ENCODE data around the gene GPX5.

The GPX5 gene

DNA sequence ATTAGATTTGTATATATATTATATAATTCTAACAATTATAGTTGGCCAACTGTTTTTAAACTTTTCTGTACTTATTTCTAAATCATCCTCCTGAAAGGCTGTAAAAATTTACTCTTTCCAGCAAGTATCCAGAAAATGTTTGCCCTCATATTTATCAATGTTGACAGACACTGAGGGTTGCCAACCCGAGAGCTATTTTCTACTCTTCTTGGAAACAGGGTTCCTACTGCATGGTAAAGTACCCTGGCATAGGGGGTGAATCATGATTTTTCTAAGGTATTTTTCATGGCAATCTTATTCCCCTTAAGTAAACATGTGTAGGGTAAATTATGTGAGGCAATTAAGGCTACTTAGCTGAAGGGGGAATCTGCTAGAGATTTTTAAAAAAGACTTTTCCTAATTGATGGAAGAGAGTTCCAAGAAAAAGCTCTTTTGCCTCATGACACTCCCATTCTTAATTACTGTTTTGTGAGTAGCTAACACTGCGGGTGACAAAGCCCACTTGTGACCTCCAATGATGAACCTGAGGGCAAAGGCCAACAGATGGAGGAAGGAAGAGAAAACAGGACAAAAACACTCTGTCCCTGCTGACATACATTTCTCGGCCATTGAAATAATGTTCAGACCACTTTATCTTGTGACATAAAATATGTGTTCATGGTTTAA is 37.9 kb downstream of the GPX5 start:
- no peak for DNase-seq

DNA sequence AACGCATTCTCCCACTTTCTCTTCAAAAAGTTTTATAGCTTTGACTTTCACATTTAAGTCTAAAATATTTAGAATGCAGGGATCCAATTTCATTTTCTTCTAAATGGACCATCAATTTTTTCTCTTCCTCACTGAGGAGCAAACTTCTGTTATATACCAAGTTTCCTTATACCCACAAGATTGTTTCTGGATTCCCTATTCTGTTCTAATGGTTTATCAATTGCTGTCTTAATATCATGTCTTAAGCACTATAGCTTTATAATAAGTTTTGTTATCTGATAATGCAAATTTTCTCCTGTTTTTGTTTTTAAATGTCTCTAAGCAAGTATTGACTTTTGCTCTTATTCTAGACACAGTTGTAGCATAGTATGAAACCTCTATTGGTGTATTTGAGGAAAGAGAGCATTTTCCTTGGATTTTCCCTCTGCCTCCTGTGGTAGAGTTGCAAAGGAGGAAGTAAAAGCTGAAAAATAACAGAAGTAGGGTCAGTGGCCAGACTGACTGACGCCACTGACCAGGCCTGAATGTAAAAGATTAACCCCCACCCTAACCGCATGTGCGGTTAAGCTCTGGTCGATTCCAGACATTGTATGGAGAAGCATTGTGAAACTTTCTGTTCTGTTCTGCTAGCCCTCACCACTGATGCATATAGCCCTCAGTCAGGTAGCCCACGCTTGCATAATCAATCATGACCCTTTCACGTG is 40.3 kb downstream of the GPX5 start:
- DNase-seq = no peak

DNA sequence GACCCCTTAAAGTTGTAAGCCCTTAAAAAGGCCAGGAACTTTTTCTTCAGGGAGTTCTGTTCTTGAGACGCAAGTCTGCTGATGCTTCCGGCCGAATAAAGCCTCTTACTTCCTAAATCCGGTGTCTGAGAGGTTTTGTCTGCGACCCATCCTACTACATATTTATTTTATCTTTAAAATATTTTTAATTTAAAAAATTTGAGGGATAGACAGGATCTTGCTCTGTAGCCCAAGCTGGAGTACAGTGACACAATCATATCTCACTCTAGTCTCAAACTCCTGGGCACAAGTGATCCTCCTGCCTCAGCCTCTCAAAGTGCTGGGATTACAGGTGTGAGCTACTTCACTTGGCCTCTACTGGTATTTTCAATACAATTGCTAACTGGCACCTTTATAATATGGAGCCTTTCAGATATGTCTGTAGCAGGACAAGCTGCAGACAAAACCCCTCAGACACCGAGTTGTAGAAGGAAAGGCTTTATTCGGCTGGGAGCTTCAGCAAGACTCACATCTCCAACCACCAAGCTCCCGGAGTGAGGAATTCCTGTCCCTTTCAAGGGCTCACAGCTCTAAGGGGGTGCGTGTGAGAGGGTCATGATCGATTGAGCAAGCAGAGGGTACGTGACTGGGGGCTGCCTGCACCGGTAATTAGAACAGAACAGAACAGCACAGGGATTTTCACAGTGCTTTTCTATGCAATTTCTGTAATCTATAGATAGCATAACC is 41.0 kb downstream of the GPX5 start:
- DNase-seq = no peak

DNA sequence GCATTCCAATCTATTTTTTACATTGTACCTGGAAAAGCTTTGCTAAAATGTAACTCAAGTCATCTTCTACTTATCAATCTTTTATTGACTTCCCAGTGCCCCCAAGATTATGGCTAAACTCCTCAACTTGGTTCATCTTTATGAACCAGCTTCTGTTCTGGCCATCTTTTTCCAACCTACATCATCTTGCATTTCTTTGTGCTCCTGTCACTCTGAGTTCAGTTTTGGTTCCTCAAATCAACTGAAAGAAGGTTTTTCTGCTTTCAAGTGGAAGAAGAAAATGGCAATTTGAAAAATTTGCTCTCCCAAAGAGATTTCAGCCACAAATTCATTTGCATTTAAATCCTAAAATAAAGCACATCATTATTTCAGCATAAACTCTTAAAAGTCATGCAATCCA is 41.8 kb downstream of the GPX5 start:
- DNase-seq = no peak

DNA sequence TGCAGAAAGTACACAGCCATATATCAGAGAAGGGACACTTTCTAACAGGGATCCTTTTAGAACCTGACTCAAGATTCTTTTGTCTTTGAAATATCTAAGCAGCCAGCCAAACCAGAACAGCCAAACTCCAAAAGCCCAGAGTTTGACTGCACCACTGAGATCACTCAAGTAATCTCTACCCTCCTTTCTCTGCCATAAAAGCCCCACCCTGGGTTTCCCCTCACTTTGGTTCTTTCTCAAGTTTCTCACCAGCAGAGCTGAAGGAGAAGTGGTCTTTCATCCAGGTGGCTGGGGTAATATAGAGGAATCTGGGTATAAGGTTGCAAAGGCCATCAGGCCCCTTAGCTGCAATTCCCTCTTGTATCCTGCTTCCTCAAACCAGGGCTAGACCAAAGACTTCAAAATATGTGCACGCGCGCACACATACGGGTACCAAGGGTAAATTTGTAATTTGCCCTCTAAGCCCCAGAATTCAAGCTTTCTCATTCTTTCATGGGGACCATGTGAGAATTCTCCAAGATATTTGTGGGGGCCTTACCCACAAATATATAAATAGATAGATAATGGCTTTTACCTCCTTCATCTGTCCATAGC is 42.9 kb downstream of the GPX5 start:
- no peak for DNase-seq

DNA sequence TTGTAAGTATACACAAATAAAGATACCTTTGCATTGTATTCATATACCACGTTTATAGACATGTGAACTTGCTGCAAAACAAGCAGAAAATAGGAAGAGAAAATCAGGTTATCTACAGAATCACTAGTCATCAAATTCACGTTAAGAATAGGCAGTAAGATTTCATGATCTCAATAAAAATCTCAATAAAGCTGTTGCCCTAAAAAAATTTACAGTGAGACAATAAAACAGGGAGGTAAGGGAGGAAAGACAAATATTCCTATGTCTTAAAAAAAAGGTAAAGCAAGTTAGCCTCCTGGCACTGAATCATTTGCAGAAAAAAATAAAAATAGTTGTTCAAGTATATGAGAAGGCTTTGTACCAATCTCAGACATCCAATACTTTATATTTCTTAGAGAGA is 44.1 kb downstream of the GPX5 start:
- DNase-seq = no peak

DNA sequence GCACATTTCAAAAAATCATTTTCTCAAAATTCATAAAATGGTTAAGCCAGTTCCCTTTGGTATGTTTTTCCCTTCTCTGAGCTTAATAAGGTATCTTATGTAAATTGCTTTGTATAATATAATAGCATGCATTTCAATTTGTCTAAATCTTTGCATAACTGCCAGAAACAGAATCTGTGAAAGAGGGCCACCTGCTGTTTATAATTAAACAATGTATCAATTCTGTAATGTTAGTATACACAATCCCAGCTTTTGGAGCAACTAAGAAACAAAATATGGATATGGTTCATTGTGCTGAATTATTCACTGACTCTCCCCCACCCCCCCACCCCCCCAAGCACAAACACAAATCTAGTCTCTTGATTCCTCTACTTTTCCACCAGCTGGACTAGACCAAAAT is 54.8 kb downstream of the GPX5 start:
- no peak for DNase-seq

DNA sequence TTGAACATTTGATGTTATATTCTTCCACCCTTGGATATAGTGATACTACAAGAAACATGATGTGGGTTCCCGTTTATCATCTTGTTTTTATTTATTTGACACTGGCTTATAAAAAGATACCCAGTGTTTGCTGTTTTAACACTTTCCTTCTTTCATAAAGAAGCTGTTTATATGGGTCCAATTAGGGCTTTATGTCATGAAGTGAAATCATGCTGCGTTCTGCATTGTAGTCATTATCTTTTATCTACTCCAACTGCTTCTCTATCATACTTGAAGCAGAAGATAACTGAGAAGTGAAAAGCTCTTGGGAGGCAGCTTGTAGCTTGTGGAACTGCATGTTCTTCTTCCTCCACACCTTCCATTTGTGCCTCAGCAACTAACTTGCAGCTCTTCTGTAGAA is 57.8 kb downstream of the GPX5 start:
- DNase-seq = no peak
